A673 (cell line): ENCODE measurements around the gene GNG3. TPM values are rescaled to one million over a fixed set of nuclear protein-coding genes. Genes with fewer than 3 reads are reported as not detected.
"Not testable (repeated sequence)": the region's sequence is repeated elsewhere in the genome, so short reads cannot be mapped to it uniquely, and the experiment has no call there.

Experiments
- BruUV-seq: library from RNA; stranded (reverse); fragments of 400-500 nt; replicated peaks from 2 replicates; lab custom pipeline; 2021; lab: Mats Ljungman, UMichigan
- CTCF ChIA-PET: fragments of 300-600 bp; sonication (Branson Sonifier 250); formaldehyde crosslinking; loops from one replicate; lab custom pipeline; 2022; ENCODE audit warnings: antibody characterized with exemption; lab: Charles Lee
- POLR2A ChIA-PET: fragments of 300-600 bp; sonication (Branson Sonifier 250); formaldehyde crosslinking; loops from one replicate; lab custom pipeline; 2022; ENCODE audit warnings: antibody characterized with exemption; ENCODE audit not compliant: low non-redundant PET; lab: Charles Lee
- DNase-seq: peaks from one replicate; pipeline ENCODE4 v3.0.0-alpha.2; 2015; ENCODE audit warnings: low spot score
- H3K27ac ChIP-seq: fragments of 200-600 bp; sonication (generic); 2 replicates; pipeline ENCODE4 v1.5.1; 2016; ENCODE audit warnings: mixed run types, low read depth, mild to moderate bottlenecking, mixed read lengths, antibody characterized with exemption, low read length; ENCODE audit not compliant: poor library complexity, severe bottlenecking
- H3K27me3 ChIP-seq: fragments of 200-600 bp; sonication (generic); replicated peaks from 2 replicates; pipeline ENCODE4 v1.6.1; 2017; ENCODE audit warnings: mixed run types, low read depth, mild to moderate bottlenecking, mixed read lengths, antibody characterized with exemption, low read length; ENCODE audit not compliant: insufficient read depth, poor library complexity
- H3K36me3 ChIP-seq: fragments of 200-600 bp; sonication (generic); 2 replicates; pipeline ENCODE4 v1.6.1; 2016; ENCODE audit warnings: mixed run types, mild to moderate bottlenecking, mixed read lengths, antibody characterized with exemption, low read length; ENCODE audit not compliant: insufficient read depth, poor library complexity, severe bottlenecking
- H3K4me1 ChIP-seq: fragments of 200-600 bp; sonication (generic); 2 replicates; pipeline ENCODE4 v1.6.1; 2017; ENCODE audit warnings: mixed run types, mild to moderate bottlenecking, mixed read lengths, antibody characterized with exemption, low read length; ENCODE audit not compliant: insufficient read depth, poor library complexity, severe bottlenecking
- H3K4me3 ChIP-seq: fragments of 200-600 bp; sonication (generic); 2 replicates; pipeline ENCODE4 v1.5.1; 2016; ENCODE audit warnings: low read depth, mixed run types, mild to moderate bottlenecking, mixed read lengths, low read length; ENCODE audit not compliant: poor library complexity, severe bottlenecking
- H3K9me3 ChIP-seq: fragments of 200-600 bp; sonication (generic); 2 replicates; pipeline ENCODE4 v1.6.1; 2016; ENCODE audit warnings: mixed run types, low read depth, mild to moderate bottlenecking, mixed read lengths, antibody characterized with exemption, low read length; ENCODE audit not compliant: poor library complexity, severe bottlenecking
- EZH2 ChIP-seq: fragments of 200-600 bp; sonication (generic); IDR thresholded peaks from 2 replicates; pipeline ENCODE4 v1.6.1; 2017; ENCODE audit warnings: borderline replicate concordance, low read depth, mild to moderate bottlenecking, mixed read lengths, antibody characterized with exemption, low read length; ENCODE audit not compliant: poor library complexity, severe bottlenecking
- intact Hi-C: fragments of 100-400 bp; cut with micrococcal nuclease; formaldehyde crosslinking; loops from one replicate; pipeline ENCODE4 v1.10.0; 2022; ENCODE audit not compliant: unreplicated experiment
- total RNA-seq: library from RNA; stranded (reverse); gene quantifications from 2 replicates; pipeline ENCODE4 v1.2.3, GENCODE V29; 2021
- TF ChIP-seq, protein P1 (sequence below): fragments of 300-800, 200-600 bp; sonication (generic); conservative IDR thresholded peaks from 2 replicates; pipeline ENCODE4 v1.5.1; 2017; ENCODE audit warnings: low read depth, mild to moderate bottlenecking, antibody characterized with exemption, low read length, moderate library complexity, mixed read lengths

The GNG3 gene
- total RNA-seq, 1 experiment from 2014 or later = 0.45 TPM

DNA sequence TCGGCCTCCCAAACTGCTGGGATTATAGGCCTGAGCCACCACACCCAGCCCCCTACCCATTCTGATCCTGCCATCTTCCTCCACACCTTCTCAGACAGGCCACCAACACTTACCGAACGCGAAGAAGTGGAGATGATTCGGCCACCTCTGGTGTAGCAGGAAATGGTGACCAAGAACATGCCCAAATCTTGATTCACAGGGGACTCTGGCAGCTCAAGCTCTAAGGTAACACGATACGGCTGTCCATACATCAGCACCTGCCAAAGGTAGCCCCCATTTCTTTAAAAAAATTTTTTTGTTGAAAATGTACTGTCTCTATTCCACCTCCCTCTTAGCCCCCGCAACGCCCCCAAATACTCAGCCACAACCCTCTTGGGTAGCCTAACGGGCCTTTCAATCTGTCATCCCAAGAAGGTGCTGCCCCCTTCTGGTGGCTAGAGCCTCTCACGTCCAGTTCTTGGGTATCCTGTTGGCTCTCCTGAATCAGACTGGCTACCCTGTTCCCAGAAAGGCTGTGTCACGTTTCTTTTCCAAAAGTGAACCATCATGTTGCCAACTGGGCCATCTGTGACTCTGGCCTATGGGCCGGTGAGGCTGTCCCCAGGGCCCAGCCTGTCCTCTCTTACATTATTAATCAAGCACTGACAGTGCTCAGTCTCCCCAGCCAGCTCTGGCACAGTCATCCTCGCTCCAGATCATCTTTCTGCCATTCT, 12.9 kb upstream of the GNG3 start:
- BruUV-seq = no TSS peak
- intact Hi-C loops = loop anchor here (1.0 kb wide), 1 partner anchor 299 kb away; no protein-coding TSS in a partner anchor
- ChIA-PET CTCF (interaction anchor here (0.5 to 2.0 kb wide), 7 partner anchors 14 to 356 kb away, joined by 3 to 11 read pairs (median 5); no protein-coding TSS in a partner anchor), POLR2A (no interaction called here)
- H3K4me1 ChIP-seq = peaks cover 5% of the 10 kb centered on the region
- H3K4me3 ChIP-seq = no peak overlapping the region
- H3K27ac ChIP-seq = peak overlapping the region; percentile 4
- H3K9me3 ChIP-seq = no peaks in the 10 kb centered on the region
- H3K36me3 ChIP-seq = peaks cover 39% of the 10 kb centered on the region
- no peaks in the 10 kb centered on the region for H3K27me3 ChIP-seq
- peak; percentile 91 for DNase-seq
- no peak for TF ChIP-seq EZH2
- TF ChIP-seq, protein P1, sequence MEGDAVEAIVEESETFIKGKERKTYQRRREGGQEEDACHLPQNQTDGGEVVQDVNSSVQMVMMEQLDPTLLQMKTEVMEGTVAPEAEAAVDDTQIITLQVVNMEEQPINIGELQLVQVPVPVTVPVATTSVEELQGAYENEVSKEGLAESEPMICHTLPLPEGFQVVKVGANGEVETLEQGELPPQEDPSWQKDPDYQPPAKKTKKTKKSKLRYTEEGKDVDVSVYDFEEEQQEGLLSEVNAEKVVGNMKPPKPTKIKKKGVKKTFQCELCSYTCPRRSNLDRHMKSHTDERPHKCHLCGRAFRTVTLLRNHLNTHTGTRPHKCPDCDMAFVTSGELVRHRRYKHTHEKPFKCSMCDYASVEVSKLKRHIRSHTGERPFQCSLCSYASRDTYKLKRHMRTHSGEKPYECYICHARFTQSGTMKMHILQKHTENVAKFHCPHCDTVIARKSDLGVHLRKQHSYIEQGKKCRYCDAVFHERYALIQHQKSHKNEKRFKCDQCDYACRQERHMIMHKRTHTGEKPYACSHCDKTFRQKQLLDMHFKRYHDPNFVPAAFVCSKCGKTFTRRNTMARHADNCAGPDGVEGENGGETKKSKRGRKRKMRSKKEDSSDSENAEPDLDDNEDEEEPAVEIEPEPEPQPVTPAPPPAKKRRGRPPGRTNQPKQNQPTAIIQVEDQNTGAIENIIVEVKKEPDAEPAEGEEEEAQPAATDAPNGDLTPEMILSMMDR = peak; percentile 98

DNA sequence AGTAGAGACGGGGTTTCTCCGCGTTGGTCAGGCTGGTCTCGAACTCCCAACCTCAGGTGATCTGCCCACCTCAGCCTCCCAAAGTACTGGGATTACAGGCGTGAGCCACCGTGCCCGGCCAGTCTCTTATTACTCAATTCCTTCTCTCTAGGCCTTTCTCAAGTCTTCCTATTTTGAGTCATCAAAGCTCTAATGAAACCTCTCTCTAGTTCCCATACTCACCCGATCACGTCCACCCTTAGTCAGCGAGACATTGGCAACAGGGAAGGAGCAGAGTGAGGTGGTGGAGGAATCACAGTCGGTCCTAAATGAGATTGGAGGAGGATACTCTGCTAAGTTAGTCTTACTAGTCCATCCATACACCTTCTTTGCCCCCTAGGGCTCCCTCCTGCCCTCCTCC, 5.2 kb upstream of the GNG3 start:
- intact Hi-C loops = no loop called here
- no peak for DNase-seq
- ChIA-PET CTCF (no interaction called here), POLR2A (no interaction called here)
- Histone ChIP-seq H3K4me3 (no peak overlapping the region), H3K9me3 (no peaks in the 10 kb centered on the region), H3K36me3 (peaks cover 12% of the 10 kb centered on the region), H3K27ac (no peak overlapping the region), H3K27me3 (no peaks in the 10 kb centered on the region), H3K4me1 (peaks cover 18% of the 10 kb centered on the region)
- TF ChIP-seq, protein P1 = no peak
- no peak for TF ChIP-seq EZH2
- BruUV-seq = no TSS peak

DNA sequence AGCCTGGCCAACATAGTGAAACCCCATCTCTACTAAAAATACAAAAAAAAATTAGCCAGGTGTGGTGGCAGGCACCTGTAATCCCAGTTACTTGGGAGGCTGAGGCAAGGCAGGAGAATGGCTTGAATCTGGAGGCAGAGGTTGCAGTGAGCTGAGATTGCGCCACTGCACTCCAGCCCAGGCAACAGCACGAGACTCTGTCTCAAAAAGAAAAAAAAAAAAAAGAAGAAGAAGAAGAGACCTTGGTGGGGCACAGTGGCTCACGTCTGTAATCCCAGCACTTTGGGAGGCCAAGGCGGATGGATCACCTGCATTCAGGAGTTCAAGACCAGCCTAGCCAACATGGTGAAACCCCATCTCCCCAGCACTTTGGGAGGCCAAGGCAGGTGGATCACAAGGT, 3.6 kb upstream of the GNG3 start:
- H3K4me1 ChIP-seq = peaks cover 26% of the 10 kb centered on the region
- POLR2A ChIA-PET, H3K9me3 ChIP-seq, CTCF ChIA-PET, intact Hi-C loops, H3K4me3 ChIP-seq, DNase-seq, H3K27ac ChIP-seq, BruUV-seq, H3K27me3 ChIP-seq: not testable (repeated sequence)
- peaks cover 12% of the 10 kb centered on the region for H3K36me3 ChIP-seq
